A673 (cell line): ENCODE measurements around the gene KLHL11. TPM values are rescaled to one million over a fixed set of nuclear protein-coding genes. Genes with fewer than 3 reads are reported as not detected.

Experiments used
- BruUV-seq: library from RNA; stranded (reverse); fragments of 400-500 nt; replicated peaks from 2 replicates; lab custom pipeline; 2021; lab: Mats Ljungman, UMichigan
- CTCF ChIA-PET: fragments of 300-600 bp; sonication (Branson Sonifier 250); formaldehyde crosslinking; loops from one replicate; lab custom pipeline; 2022; ENCODE audit warnings: antibody characterized with exemption; lab: Charles Lee
- POLR2A ChIA-PET: fragments of 300-600 bp; sonication (Branson Sonifier 250); formaldehyde crosslinking; loops from one replicate; lab custom pipeline; 2022; ENCODE audit warnings: antibody characterized with exemption; ENCODE audit not compliant: low non-redundant PET; lab: Charles Lee
- DNase-seq: peaks from one replicate; pipeline ENCODE4 v3.0.0-alpha.2; 2015; ENCODE audit warnings: low spot score
- H3K27ac ChIP-seq: fragments of 200-600 bp; sonication (generic); 2 replicates; pipeline ENCODE4 v1.5.1; 2016; ENCODE audit warnings: mixed run types, low read depth, mild to moderate bottlenecking, mixed read lengths, antibody characterized with exemption, low read length; ENCODE audit not compliant: poor library complexity, severe bottlenecking
- H3K27me3 ChIP-seq: fragments of 200-600 bp; sonication (generic); replicated peaks from 2 replicates; pipeline ENCODE4 v1.6.1; 2017; ENCODE audit warnings: mixed run types, low read depth, mild to moderate bottlenecking, mixed read lengths, antibody characterized with exemption, low read length; ENCODE audit not compliant: insufficient read depth, poor library complexity
- H3K36me3 ChIP-seq: fragments of 200-600 bp; sonication (generic); 2 replicates; pipeline ENCODE4 v1.6.1; 2016; ENCODE audit warnings: mixed run types, mild to moderate bottlenecking, mixed read lengths, antibody characterized with exemption, low read length; ENCODE audit not compliant: insufficient read depth, poor library complexity, severe bottlenecking
- H3K4me1 ChIP-seq: fragments of 200-600 bp; sonication (generic); 2 replicates; pipeline ENCODE4 v1.6.1; 2017; ENCODE audit warnings: mixed run types, mild to moderate bottlenecking, mixed read lengths, antibody characterized with exemption, low read length; ENCODE audit not compliant: insufficient read depth, poor library complexity, severe bottlenecking
- H3K4me3 ChIP-seq: fragments of 200-600 bp; sonication (generic); 2 replicates; pipeline ENCODE4 v1.5.1; 2016; ENCODE audit warnings: low read depth, mixed run types, mild to moderate bottlenecking, mixed read lengths, low read length; ENCODE audit not compliant: poor library complexity, severe bottlenecking
- H3K9me3 ChIP-seq: fragments of 200-600 bp; sonication (generic); 2 replicates; pipeline ENCODE4 v1.6.1; 2016; ENCODE audit warnings: mixed run types, low read depth, mild to moderate bottlenecking, mixed read lengths, antibody characterized with exemption, low read length; ENCODE audit not compliant: poor library complexity, severe bottlenecking
- CTCF ChIP-seq: fragments of 300-800, 200-600 bp; sonication (generic); conservative IDR thresholded peaks from 2 replicates; pipeline ENCODE4 v1.5.1; 2017; ENCODE audit warnings: low read depth, mild to moderate bottlenecking, antibody characterized with exemption, low read length, moderate library complexity, mixed read lengths
- EZH2 ChIP-seq: fragments of 200-600 bp; sonication (generic); IDR thresholded peaks from 2 replicates; pipeline ENCODE4 v1.6.1; 2017; ENCODE audit warnings: borderline replicate concordance, low read depth, mild to moderate bottlenecking, mixed read lengths, antibody characterized with exemption, low read length; ENCODE audit not compliant: poor library complexity, severe bottlenecking
- intact Hi-C: fragments of 100-400 bp; cut with micrococcal nuclease; formaldehyde crosslinking; loops from one replicate; pipeline ENCODE4 v1.10.0; 2022; ENCODE audit not compliant: unreplicated experiment
- total RNA-seq: library from RNA; stranded (reverse); gene quantifications from 2 replicates; pipeline ENCODE4 v1.2.3, GENCODE V29; 2021

Gene KLHL11
- total RNA-seq, 1 experiment from 2014 or later: 12.0 TPM

DNA sequence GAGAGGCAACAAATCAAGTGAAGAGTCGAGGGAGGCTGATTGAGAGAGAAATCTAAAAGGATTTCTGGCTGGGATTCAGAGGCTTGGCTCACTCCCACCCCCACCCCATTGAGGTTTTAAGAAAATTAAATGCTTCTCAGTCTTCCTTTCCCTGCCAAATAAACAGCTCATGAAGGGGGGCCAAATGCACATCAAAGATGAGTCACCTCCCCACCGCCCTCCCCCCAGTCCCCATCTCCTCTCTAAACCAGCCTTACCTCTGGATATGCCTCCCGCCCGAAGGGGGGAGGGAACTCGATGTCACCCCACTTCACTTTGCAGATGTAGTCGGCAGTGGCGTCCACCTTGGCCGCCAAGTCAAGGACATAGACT is 41.9 kb upstream of the KLHL11 start:
- DNase-seq: peak; percentile 55
- no peak overlapping the region for H3K27ac ChIP-seq
- BruUV-seq: no TSS peak
- intact Hi-C loops: no loop called here
- CTCF ChIA-PET: no interaction called here
- POLR2A ChIA-PET: no interaction called here
- H3K36me3 ChIP-seq: peaks cover 56% of the 10 kb centered on the region
- H3K27me3 ChIP-seq: no peaks in the 10 kb centered on the region
- H3K9me3 ChIP-seq: no peaks in the 10 kb centered on the region
- TF ChIP-seq EZH2 (no peak), CTCF (no peak)
- no peaks in the 10 kb centered on the region for H3K4me1 ChIP-seq
- H3K4me3 ChIP-seq: no peak overlapping the region

DNA sequence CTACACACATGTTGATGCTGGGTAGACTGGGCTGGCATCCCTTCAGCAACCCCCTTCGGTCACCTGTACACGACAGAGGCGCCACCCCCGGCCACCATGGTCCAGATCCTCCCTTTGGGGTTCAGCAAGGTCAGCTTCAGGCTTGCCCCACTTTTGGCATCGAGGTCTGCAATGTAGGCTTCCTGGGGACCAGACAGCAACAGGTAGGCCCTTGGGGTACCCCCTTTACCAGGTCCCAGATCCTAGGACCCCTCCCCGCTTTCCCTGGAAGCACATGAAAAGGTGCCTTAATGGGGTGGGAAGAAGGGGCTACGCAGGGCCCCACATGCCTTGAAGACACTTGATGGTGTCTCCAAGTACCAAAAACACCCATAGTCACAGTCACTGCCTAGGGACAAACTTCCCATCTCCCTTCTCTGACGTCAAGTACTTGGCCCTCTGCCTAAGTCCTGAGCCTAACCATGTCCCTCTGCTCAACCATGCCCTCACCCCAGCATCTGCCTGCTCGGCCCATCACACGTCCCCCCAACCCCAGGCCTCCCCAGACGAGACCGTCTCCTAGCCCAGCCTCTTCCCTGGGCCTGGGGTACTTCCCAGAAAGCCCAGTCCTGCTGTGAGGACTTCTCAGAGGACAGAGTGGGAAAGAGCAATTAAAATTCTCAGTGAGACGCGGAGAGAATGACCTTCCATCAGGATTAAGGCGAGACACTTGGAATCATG is 41.4 kb upstream of the KLHL11 start:
- intact Hi-C loops: no loop called here
- ChIA-PET CTCF (no interaction called here), POLR2A (no interaction called here)
- H3K36me3 ChIP-seq: peaks cover 52% of the 10 kb centered on the region
- peak; percentile 27 for DNase-seq
- no peak overlapping the region for H3K4me3 ChIP-seq
- H3K27me3 ChIP-seq: no peaks in the 10 kb centered on the region
- TF ChIP-seq EZH2: no peak
- no peak for TF ChIP-seq CTCF
- BruUV-seq: no TSS peak
- H3K4me1 ChIP-seq: no peaks in the 10 kb centered on the region
- H3K9me3 ChIP-seq: no peaks in the 10 kb centered on the region
- no peak overlapping the region for H3K27ac ChIP-seq

GRCh38 chr17:41905172-41905571 is 39.9 kb upstream of the KLHL11 start:
- Histone ChIP-seq H3K4me3 (no peak overlapping the region), H3K4me1 (no peaks in the 10 kb centered on the region), H3K9me3 (no peaks in the 10 kb centered on the region), H3K27me3 (no peaks in the 10 kb centered on the region), H3K36me3 (peaks cover 45% of the 10 kb centered on the region), H3K27ac (no peak overlapping the region)
- DNase-seq: no peak
- intact Hi-C loops: no loop called here
- POLR2A ChIA-PET: no interaction called here
- CTCF ChIA-PET: no interaction called here
- no peak for TF ChIP-seq CTCF
- TF ChIP-seq EZH2: no peak
- BruUV-seq: no TSS peak
